ENCODE data around the gene MEX3C.

GRCh38 chr18:51127664-51128063 lies 69.8 kb downstream of the MEX3C start:
- TF ChIP-seq CTCF (conservative IDR thresholded peaks at IDR 0.05) = no peak
- TF ChIP-seq ZFX (IDR thresholded peaks at IDR 0.05) = no peak
